Vagina (tissue), 2 donors: ENCODE results near the gene DNAH9.

Experiments
- POLR2A ChIP-seq, 2 donors: fragments of 450-650 bp; IDR thresholded peaks; one replicate each; pipeline ENCODE4 v1.6.1; 2017; ENCODE audit warnings: antibody characterized with exemption in 2 of 2, mild to moderate bottlenecking in 2 of 2, moderate library complexity in 2 of 2
- POLR2AphosphoS5 ChIP-seq, 2 donors: sonication (generic); formaldehyde crosslinking; IDR thresholded peaks; one replicate each; pipeline ENCODE4 v1.9.0; 2017; ENCODE audit warnings: antibody characterized with exemption in 2 of 2, mild to moderate bottlenecking in 2 of 2, low read depth in 1 of 2; ENCODE audit not compliant: insufficient read depth in 1 of 2
- TF ChIP-seq, protein P1 (sequence below), 3 experiments: fragments of 450-650 bp in 2 of 3; fragments of 200-600 bp in 1 of 3; sonication (generic) in 1 of 3; IDR thresholded peaks; one replicate each; pipeline ENCODE4 v1.5.1; 2017 to 2019; ENCODE audit warnings: antibody characterized with exemption in 3 of 3, mild to moderate bottlenecking in 2 of 3, moderate library complexity in 2 of 3

DNA sequence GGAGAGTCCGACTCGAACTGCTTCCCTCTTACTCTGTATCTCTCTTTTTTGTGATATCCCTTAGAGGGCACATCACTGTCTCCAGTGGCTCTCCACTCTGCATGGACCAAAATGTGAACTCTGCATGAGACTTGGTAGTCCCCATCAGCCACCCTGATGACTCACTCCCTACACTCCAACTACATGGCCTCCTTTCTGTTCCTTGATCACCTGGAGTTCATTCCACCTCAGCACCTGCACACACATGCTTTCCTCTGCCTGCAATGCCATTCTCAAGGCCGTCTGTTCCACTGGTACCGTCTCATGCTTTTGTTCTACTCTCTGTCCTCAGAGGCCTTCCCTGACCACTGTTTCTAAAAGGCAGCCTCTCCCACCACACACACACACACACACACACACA is 109.3 kb downstream of the DNAH9 start:
- TF ChIP-seq, protein P1, sequence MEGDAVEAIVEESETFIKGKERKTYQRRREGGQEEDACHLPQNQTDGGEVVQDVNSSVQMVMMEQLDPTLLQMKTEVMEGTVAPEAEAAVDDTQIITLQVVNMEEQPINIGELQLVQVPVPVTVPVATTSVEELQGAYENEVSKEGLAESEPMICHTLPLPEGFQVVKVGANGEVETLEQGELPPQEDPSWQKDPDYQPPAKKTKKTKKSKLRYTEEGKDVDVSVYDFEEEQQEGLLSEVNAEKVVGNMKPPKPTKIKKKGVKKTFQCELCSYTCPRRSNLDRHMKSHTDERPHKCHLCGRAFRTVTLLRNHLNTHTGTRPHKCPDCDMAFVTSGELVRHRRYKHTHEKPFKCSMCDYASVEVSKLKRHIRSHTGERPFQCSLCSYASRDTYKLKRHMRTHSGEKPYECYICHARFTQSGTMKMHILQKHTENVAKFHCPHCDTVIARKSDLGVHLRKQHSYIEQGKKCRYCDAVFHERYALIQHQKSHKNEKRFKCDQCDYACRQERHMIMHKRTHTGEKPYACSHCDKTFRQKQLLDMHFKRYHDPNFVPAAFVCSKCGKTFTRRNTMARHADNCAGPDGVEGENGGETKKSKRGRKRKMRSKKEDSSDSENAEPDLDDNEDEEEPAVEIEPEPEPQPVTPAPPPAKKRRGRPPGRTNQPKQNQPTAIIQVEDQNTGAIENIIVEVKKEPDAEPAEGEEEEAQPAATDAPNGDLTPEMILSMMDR (IDR thresholded peaks at IDR 0.05), result no peak
- TF ChIP-seq POLR2A (IDR thresholded peaks at IDR 0.05), result no peak
- TF ChIP-seq POLR2AphosphoS5 (IDR thresholded peaks at IDR 0.05; ENCODE audit: insufficient read depth in 1 of 2, low read depth in 1 of 2), result no peak
